NT2/D1 (cell line): ENCODE results near the gene PIGM.

ENCODE experiments used
- SUZ12 ChIP-seq: IDR thresholded peaks from 2 replicates; pipeline ENCODE4 v1.6.1; 2011; ENCODE audit not compliant: insufficient read length, insufficient read depth; ENCODE audit errors: extremely low read depth
- YY1 ChIP-seq: IDR thresholded peaks from 2 replicates; pipeline ENCODE4 v1.6.1; 2011; ENCODE audit not compliant: insufficient read length, insufficient read depth
- ZNF274 ChIP-seq: IDR thresholded peaks from 2 replicates; pipeline ENCODE4 v1.6.1; 2011; ENCODE audit warnings: mild to moderate bottlenecking, low read depth, low read length

DNA sequence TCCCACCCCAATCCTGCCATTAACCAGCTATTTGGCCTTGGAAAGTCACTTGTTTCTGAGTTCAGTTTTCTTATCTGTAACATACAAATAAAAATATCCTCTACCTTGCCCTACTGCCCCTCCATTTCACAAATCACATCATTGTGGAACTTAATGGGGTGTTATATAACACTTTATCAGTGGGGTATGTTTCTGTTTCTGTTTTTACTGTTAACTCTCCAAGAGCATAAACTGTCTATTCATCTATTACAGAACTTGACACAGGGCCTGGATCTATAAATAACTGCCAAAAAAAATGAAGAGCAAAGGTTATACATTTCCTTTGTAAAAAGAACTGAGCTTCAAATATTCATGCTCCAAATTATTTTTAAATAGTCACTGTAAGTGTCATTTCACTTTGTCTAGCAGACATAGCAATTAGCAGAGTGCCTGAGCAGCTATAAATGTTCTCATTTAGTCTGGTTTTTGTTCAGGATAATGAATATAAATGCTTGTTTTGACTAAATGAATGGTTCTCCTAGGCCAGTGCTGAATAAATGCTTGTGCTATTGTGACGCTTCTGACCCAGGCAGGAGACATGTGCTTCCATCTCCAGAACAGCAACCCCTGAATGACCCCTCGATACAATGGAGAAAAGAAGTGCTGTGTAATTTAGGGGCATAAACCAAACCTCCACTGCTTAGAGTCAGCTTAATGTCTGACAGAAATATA lies 7.4 kb downstream of the PIGM start:
- TF ChIP-seq YY1 (no peak), ZNF274 (no peak), SUZ12 (no peak)
